Superior temporal gyrus (tissue), 1 donor: ENCODE measurements around the gene CLDN19.

Experiments
- DNase-seq: peaks from one replicate; pipeline ENCODE4 v3.0.0-alpha.2; 2016; ENCODE audit errors: extremely low spot score

The CLDN19 gene

DNA sequence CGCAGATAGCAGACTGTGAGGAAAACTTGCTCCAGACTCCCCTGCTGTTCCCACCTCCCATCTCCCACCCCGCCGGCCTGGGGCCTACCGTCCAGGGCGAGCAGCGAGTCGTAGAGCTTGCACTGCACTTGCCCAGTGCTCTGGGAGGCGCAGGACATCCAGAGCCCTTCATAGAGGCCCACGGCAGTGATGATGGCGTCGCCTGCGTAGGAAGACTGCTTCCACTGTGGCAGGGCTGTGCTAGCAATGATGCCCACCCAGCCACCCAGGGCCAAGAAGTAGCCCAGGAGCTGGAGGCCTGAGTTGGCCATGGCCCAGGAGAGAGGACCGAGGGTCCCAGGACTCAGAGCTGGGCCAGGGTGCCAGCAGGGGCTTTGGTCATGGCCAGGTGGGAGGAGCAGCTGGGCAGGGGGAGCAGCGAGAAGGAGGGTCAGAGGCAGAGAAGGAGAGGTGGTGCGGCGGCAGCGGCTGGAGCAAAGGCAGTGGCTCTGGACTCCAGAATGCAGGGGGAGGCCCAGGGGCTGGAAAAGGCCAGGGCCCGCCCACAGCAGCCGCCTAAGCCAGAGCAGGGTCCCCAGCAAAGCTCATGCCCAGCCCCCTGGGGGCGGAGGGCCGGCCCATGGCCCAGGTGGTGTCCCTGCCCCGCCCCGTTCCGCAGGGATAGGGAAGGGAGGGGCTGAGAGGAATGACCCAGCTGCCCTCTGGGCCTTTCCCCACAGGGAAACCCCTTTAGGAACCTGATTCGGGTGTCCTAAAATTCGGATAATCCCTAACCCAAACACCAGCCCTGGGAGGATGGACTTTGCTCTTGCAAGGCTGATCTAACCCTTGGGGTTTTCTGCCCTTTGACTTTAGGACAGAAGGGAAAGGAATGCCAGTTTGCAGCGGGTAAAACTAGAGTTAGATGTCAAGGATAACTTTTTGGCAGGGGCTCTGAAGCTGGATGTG, at the start of gene CLDN19:
TSS of gene CLDN19 (minus strand) at position 484 of the 948 bp plus-strand sequence. CDS start at position 311, 173 bp downstream.
- no peak for DNase-seq

DNA sequence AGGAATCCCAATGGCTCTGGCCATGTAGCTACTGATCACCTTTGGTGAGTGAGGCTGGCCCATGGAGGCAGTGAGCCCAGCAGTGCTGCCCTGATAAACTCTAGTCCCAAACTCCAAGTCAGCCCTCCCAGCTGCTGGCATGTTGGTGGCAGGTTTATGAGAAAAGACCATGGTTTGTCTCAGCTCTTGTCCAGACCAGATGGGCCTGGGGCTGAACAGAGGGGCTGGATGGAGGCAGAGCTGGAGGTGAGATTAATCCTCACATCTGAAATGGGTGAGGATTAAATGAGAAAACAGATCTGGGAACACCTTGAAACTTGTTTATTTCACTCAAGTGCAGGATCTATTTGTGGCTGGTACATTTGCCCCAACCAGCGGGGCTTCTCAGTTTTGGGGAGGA, 48.0 kb upstream of the CLDN19 start:
- DNase-seq: no peak

- no peak for DNase-seq
Observed at GRCh38 chr1:42786097-42786496, 46.1 kb upstream of the CLDN19 start.

DNA sequence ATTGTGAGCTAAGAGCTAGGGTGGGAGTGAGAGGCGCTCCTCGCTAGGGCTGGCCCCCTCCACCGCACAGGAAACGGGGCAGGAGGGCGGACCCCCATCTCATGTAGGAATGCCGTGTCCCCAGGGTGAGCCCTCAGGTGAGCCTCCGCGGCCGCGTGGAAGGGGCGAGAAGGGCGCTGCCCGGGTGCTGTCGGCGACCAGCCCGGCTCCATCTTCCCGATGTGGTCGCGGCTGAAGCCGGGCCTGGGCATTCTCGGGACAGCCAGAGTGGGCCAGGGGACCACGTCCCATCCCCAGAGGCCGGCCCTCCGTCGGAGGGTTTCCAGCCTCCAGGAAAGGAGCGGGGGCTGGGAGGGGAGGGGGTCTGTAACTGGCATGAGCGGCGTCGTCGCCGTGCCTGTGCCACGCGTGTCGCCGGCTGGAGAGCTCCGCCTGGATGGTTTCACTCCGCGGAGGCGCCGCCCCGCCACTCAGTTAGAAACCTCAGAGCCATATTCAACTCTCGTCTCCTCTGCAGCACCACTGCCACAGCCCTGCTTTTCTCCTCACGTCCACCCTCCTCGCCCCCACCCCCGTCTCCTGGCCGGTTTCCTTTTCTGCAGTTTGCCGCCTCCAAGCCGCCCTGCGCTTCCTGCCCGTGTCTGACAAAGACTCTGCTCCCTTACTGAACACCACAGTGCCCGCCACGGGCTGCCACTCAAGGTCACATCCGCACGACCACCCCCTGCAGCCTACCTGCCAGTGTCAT, 45.1 kb upstream of the CLDN19 start, which contains the start of gene TMEM269:
TSS of gene TMEM269 (plus strand) at position 46 of the 748 bp plus-strand sequence. CDS start 4,903 bp downstream, outside the sequence.
- DNase-seq: no peak

DNA sequence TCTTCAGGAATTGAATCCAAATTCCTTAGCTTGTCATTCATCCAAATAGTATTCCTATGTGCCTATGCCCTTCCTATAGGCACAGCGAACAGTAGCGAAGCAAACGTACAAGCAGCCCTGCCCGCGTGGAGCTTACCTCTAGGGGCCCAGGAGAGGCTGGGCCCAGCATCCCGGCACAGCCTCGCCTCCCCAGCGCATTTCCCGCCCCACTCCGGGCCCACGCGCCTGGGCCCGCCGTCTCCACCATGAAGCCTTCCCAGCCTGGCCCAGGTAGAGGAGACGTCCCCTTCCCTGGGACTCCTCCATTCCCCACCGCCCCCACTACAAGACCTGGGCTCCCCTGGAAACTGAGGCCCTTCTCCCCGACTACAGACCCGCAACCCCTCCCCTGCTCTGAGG, 44.5 kb upstream of the CLDN19 start:
- no peak for DNase-seq

DNA sequence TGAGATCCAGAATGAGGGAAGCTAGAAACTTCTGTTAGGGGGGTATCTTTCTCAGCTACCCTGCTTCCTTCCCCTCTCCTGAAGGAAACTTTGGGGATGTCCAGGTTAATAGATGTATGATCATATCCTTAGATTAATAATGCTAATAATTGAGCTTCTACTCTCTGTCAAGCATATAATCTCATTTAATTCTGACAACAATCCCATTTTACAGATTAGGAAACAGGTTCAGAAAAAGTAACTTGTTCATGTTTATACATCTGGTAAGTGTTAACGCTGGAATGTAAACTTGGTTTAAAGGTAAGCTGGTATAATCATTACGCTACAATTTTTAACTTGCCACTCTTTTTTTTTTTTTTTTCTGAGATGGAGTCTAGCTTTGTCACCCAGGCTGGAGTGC, 43.1 kb upstream of the CLDN19 start:
- DNase-seq: no peak

GRCh38 chr1:42780176-42780575, 40.1 kb upstream of the CLDN19 start:
- DNase-seq: no peak

GRCh38 chr1:42779725-42780124, 39.7 kb upstream of the CLDN19 start:
- DNase-seq: no peak

DNA sequence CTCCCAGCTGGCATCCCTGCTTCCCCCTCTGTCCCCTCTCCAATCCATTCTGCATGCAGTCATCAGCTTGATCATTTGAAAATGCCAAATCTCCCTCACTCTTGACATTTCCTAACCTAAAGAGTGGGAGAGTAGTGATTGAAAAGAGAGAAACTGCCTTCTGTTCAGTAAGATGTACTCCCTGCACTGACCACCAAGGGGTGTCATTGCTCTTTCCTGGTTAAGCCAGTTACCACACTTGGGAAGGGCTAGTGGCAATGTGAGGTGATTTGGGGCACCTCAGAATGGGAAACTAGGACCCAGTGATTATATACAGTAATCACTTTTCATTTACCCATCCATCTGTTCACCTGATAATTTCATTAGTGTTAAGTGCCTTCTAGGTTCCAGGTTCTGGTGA, 37.8 kb upstream of the CLDN19 start:
- peak; percentile 74 for DNase-seq

- no peak for DNase-seq
Observed at GRCh38 chr1:42776502-42776901, 36.5 kb upstream of the CLDN19 start.

GRCh38 chr1:42774928-42775526, 35.0 kb upstream of the CLDN19 start:
- no peak for DNase-seq

- no peak for DNase-seq
Observed at GRCh38 chr1:42773420-42773819, 33.4 kb upstream of the CLDN19 start.

DNA sequence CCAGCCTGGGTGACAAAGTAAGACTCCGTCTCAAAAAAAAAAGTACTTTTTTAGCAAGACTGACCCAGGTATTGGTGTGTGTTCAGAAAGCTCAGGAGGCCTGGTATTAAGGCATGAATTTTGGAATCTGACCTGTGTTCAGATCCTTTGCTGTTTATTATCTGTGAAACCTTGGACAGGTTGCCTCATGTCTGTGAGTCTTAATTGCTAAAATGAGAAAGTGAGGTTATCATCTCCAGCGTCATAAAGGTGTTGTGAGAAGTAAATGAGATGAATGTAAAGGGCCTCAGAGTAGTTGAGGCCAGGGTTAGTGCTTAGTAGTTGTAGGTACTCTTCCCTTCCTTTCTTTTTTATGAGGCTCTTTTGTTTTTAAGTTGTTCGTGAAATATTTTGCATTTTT, 29.8 kb upstream of the CLDN19 start:
- no peak for DNase-seq

DNA sequence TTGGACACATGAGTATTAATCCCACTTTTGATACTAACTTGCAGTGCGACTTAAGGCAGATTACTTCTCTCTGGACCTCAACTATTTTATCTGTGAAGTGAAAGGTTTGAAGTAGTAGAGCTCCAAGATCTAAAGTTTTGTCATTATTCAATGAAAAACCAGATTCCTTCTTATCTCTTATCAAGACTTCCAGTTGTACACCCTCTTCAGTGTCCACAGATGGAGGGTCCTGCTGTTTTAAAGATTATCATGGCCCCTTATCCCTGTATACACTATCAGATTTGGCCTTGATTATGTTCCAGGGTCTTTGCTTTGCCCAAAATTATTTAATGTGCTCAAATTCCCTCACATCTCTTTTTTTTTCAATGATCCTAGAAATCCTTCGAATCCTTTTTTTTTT, 28.1 kb upstream of the CLDN19 start:
- no peak for DNase-seq

- no peak for DNase-seq
Observed at GRCh38 chr1:42767510-42768000, 27.5 kb upstream of the CLDN19 start.

DNA sequence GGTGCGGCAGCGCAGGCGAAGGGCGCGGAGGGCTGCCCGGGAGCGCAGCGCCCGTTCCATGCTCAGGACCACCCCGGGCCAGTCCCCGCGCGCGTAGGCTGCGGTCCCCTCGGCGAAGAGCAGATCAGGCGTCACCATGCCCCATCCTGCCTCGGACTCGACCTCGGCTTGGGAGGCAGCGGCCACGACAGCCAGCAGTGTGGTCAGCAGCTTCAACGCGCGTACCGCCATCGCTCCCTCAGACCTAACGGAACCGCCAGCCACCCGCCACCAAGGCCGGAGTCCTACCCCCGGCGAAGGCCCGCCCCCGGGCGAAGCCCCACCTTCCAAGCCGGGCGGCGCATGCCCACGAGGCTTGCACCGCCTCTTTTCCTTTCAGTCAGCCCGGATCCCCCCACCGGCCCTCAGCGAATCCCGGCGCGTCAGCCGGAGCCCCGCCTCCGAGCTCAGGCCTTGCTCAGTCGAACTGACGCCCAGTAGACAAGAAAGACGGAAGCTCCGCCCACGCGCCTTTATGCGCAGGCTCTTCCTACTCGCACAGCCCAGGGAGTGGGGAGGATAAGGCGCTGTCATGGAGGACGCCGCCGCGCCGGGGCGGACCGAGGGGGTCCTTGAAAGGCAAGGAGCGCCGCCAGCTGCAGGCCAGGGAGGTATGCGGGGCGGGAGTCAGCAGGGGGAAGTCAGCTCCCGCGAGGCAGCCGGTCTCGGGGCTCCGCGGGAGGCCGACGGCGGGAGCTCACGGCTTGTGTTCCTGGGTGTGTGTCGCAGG, 26.9 kb upstream of the CLDN19 start, which contains the start of the genes C1orf50 and P3H1:
TSS of gene C1orf50 (plus strand) at position 509 of the 769 bp plus-strand sequence. CDS start at position 572, 63 bp downstream.
TSS of gene P3H1 (minus strand) at position 288 of the 769 bp plus-strand sequence. CDS start at position 231, 57 bp downstream.
- DNase-seq: peak; percentile 100

- DNase-seq: peak; percentile 55
Observed at GRCh38 chr1:42765832-42766740, 26.1 kb upstream of the CLDN19 start.

- DNase-seq: no peak
Observed at GRCh38 chr1:42765269-42765668, 25.2 kb upstream of the CLDN19 start.

DNA sequence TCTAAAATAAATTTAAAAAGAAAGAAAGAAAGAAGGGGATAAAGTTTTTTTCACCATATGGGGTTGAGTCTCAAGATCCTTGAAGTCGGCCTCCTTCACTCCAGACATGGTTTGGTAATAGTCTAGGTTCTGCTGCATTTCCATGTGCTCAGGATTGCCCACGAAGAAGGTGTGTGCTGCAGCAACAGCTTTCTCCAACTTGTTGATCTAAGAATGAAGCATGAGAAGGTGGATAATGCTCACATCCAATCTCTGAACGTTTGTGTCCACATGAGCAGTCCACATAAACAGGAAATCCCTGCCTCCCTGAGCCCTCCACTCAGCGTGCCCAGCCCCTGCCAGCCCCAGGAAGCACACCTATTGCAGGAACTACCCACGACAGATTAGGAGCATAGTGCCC, 22.2 kb upstream of the CLDN19 start:
- DNase-seq: no peak

DNA sequence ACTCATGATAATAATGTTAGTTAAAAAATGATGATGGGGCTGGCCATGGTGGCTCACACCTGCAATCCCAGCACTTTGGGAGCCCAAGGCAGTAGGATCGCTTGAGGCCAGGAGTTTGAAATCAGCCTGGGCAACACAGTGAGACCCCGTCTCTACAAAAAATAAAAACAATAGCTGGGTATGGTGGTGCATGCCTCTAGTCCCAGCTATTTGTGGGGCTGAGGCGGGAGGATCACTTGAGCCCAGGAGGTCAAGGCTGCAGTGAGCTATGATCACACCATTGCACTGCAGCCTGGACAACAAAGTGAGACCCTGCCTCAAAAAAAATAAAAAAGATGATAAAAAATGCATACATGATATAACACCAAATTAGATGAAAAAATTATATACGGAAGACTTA, 21.5 kb upstream of the CLDN19 start:
- DNase-seq: no peak
